A549 (cell line): Measurements from ENCODE around the gene GYS1.

Experiments
- CHD2 ChIP-seq: fragments of 150-350 bp; IDR thresholded peaks from 2 replicates; pipeline ENCODE4 v1.6.1; 2014; ENCODE audit warnings: low read length; ENCODE audit not compliant: partially characterized antibody
- CTCF ChIP-seq: fragments of >200 bp; sonication (Bioruptor Twin); formaldehyde crosslinking; IDR thresholded peaks from 3 replicates; pipeline ENCODE4 v1.5.1; 2016
- E2F6 ChIP-seq: IDR thresholded peaks from 2 replicates; pipeline ENCODE4 v1.6.1; 2012; ENCODE audit warnings: low read depth, borderline replicate concordance
- HDAC2 ChIP-seq: fragments of 200-600 bp; sonication (generic); IDR thresholded peaks from 2 replicates; pipeline ENCODE4 v1.6.1; 2016
- HOXA7 ChIP-seq: fragments of 250-450 bp; sonication (Bioruptor Pico); IDR thresholded peaks from 2 replicates; pipeline ENCODE4 v1.5.0; 2020; ENCODE audit warnings: mild to moderate bottlenecking, moderate library complexity
- MYC ChIP-seq: IDR thresholded peaks from 2 replicates; pipeline ENCODE4 v1.6.1; 2012; ENCODE audit warnings: mild to moderate bottlenecking, inconsistent platforms, low read length, improper control_type of control experiment, borderline replicate concordance
- PHF8 ChIP-seq: fragments of 200-600 bp; sonication (generic); IDR thresholded peaks from 2 replicates; pipeline ENCODE4 v1.6.1; 2016; ENCODE audit warnings: low read depth, mild to moderate bottlenecking, antibody characterized with exemption, moderate library complexity, borderline replicate concordance
- RFX5 ChIP-seq: fragments of 450-650 bp; IDR thresholded peaks from 2 replicates; pipeline ENCODE4 v1.7.1; 2014; ENCODE audit warnings: antibody characterized with exemption, mild to moderate bottlenecking, moderate library complexity
- SREBF2 ChIP-seq: fragments of 450-650 bp; IDR thresholded peaks from 2 replicates; pipeline ENCODE4 v1.6.1; 2014; ENCODE audit warnings: mild to moderate bottlenecking, moderate library complexity
- ZNF302 ChIP-seq: fragments of 250-450 bp; sonication (Bioruptor Pico); IDR thresholded peaks from 2 replicates; pipeline ENCODE4 v1.9.0; 2021; ENCODE audit warnings: inconsistent platforms, mild to moderate bottlenecking, moderate library complexity
- TF ChIP-seq, protein P1 (sequence below): fragments of 450-650 bp; IDR thresholded peaks from 2 replicates; pipeline ENCODE4 v1.6.1; 2014; ENCODE audit warnings: antibody characterized with exemption
- TF ChIP-seq, protein P2 (sequence below): IDR thresholded peaks from 2 replicates; pipeline ENCODE4 v1.6.1; 2012
- TF ChIP-seq, protein P3 (sequence below): fragments of 200-600 bp; sonication (generic); IDR thresholded peaks from 2 replicates; pipeline ENCODE4 v1.6.1; 2016; ENCODE audit warnings: antibody characterized with exemption, mild to moderate bottlenecking, moderate library complexity

GRCh38 chr19:48934837-48935236 is 58.3 kb downstream of the GYS1 start:
- TF ChIP-seq SREBF2 (no peak), CTCF (no peak), HOXA7 (CRISPR knock-in tag) (no peak), PHF8 (no peak), HDAC2 (no peak), E2F6 (no peak), MYC (no peak), RFX5 (no peak), CHD2 (no peak), ZNF302 (CRISPR knock-in tag) (no peak)
- TF ChIP-seq, protein P1, sequence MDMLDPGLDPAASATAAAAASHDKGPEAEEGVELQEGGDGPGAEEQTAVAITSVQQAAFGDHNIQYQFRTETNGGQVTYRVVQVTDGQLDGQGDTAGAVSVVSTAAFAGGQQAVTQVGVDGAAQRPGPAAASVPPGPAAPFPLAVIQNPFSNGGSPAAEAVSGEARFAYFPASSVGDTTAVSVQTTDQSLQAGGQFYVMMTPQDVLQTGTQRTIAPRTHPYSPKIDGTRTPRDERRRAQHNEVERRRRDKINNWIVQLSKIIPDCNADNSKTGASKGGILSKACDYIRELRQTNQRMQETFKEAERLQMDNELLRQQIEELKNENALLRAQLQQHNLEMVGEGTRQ: no peak
- TF ChIP-seq, protein P2, sequence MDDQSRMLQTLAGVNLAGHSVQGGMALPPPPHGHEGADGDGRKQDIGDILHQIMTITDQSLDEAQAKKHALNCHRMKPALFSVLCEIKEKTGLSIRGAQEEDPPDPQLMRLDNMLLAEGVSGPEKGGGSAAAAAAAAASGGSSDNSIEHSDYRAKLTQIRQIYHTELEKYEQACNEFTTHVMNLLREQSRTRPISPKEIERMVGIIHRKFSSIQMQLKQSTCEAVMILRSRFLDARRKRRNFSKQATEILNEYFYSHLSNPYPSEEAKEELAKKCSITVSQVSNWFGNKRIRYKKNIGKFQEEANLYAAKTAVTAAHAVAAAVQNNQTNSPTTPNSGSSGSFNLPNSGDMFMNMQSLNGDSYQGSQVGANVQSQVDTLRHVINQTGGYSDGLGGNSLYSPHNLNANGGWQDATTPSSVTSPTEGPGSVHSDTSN: no peak
- TF ChIP-seq, protein P3, sequence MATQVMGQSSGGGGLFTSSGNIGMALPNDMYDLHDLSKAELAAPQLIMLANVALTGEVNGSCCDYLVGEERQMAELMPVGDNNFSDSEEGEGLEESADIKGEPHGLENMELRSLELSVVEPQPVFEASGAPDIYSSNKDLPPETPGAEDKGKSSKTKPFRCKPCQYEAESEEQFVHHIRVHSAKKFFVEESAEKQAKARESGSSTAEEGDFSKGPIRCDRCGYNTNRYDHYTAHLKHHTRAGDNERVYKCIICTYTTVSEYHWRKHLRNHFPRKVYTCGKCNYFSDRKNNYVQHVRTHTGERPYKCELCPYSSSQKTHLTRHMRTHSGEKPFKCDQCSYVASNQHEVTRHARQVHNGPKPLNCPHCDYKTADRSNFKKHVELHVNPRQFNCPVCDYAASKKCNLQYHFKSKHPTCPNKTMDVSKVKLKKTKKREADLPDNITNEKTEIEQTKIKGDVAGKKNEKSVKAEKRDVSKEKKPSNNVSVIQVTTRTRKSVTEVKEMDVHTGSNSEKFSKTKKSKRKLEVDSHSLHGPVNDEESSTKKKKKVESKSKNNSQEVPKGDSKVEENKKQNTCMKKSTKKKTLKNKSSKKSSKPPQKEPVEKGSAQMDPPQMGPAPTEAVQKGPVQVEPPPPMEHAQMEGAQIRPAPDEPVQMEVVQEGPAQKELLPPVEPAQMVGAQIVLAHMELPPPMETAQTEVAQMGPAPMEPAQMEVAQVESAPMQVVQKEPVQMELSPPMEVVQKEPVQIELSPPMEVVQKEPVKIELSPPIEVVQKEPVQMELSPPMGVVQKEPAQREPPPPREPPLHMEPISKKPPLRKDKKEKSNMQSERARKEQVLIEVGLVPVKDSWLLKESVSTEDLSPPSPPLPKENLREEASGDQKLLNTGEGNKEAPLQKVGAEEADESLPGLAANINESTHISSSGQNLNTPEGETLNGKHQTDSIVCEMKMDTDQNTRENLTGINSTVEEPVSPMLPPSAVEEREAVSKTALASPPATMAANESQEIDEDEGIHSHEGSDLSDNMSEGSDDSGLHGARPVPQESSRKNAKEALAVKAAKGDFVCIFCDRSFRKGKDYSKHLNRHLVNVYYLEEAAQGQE: no peak
